ENCODE results near the gene SCN1A.

GRCh38 chr2:165990846-165991245 lies 137.0 kb downstream of the SCN1A start:
- TF ChIP-seq MXD1 (CRISPR knock-in tag; IDR thresholded peaks at IDR 0.05), result no peak
- no peak for TF ChIP-seq MIER3 (CRISPR knock-in tag; IDR thresholded peaks at IDR 0.05; ENCODE audit: borderline replicate concordance)
